Measurements from ENCODE around the gene MEX3A. TPM values are rescaled to one million over a fixed set of nuclear protein-coding genes. Genes with fewer than 3 reads are reported as not detected.
"Not testable (repeated sequence)": the region's sequence is repeated elsewhere in the genome, so short reads cannot be mapped to it uniquely, and the experiment has no call there.

Gene MEX3A
- total and polyA plus RNA-seq, 3 experiments from 2014 or later = 0.24 to 1.0 TPM; not detected in 1

GRCh38 chr1:156121457-156121856 lies 39.2 kb upstream of the MEX3A start:
- no peaks in the 10 kb centered on the region for H3K27me3 ChIP-seq (ENCODE audit: insufficient read depth, low read length, poor library complexity, severe bottlenecking)
- peak overlapping the region; percentile 88 for H3K27ac ChIP-seq (ENCODE audit: low read depth, low read length)
- no peaks in the 10 kb centered on the region for H3K9me3 Mint-ChIP-seq
- H3K4me3 ChIP-seq (ENCODE audit: low read length) = no peak overlapping the region
- no peaks in the 10 kb centered on the region for H3K36me3 ChIP-seq (ENCODE audit: insufficient read depth, low read length)
- H3K4me1 ChIP-seq (ENCODE audit: insufficient read depth, low read length) = peaks cover 40% of the 10 kb centered on the region
- H3K9me3 ChIP-seq (ENCODE audit: low read length) = no peaks in the 10 kb centered on the region
- peaks cover 36 to 73% (median 59%) of the 10 kb centered on the region in 3 donors for H3K4me1 Mint-ChIP-seq
- H3K36me3 Mint-ChIP-seq = peaks cover 0 to 10% (median 0%) of the 10 kb centered on the region in 3 donors
- ChIA-PET POLR2A (no interaction called here), CTCF (interaction anchor here (9.0 to 25.4 kb wide), 2 partner anchors 7 to 22 kb away, joined by 78 to 702 read pairs; no protein-coding TSS in a partner anchor)
- peak overlapping the region in 1 of 7 donors; percentile 22 for H3K4me3 Mint-ChIP-seq
- peaks cover 0 to 8% of the 10 kb centered on the region in 2 donors for H3K27me3 Mint-ChIP-seq
- H3K27ac Mint-ChIP-seq = peak overlapping the region in 4 of 8 donors; percentile 37 to 85 (median 66)
- no peak for DNase-seq

GRCh38 chr1:156121005-156121404 lies 38.7 kb upstream of the MEX3A start:
- H3K9me3 Mint-ChIP-seq; POLR2A ChIA-PET; H3K4me3 Mint-ChIP-seq; H3K36me3 ChIP-seq (ENCODE audit: insufficient read depth, low read length); H3K27me3 Mint-ChIP-seq; H3K27me3 ChIP-seq (ENCODE audit: insufficient read depth, low read length, poor library complexity, severe bottlenecking); H3K4me3 ChIP-seq (ENCODE audit: low read length); H3K9me3 ChIP-seq (ENCODE audit: low read length); DNase-seq: not testable (repeated sequence)
- H3K27ac Mint-ChIP-seq = peak overlapping the region in 3 of 8 donors; percentile 6 to 85 (median 36)
- Histone ChIP-seq H3K4me1 (ENCODE audit: insufficient read depth, low read length) (peaks cover 36% of the 10 kb centered on the region), H3K27ac (ENCODE audit: low read depth, low read length) (peak overlapping the region; percentile 88)
- peaks cover 0 to 14% (median 0%) of the 10 kb centered on the region in 3 donors for H3K36me3 Mint-ChIP-seq
- peaks cover 36 to 73% (median 59%) of the 10 kb centered on the region in 3 donors for H3K4me1 Mint-ChIP-seq
- CTCF ChIA-PET = interaction anchor here (0.7 to 25.4 kb wide), 3 partner anchors 8 to 104 kb away, joined by 3 to 702 read pairs (median 78); no protein-coding TSS in a partner anchor

GRCh38 chr1:156120318-156120717 lies 38.1 kb upstream of the MEX3A start:
- H3K9me3 Mint-ChIP-seq = no peaks in the 10 kb centered on the region
- no peaks in the 10 kb centered on the region for H3K9me3 ChIP-seq (ENCODE audit: low read length)
- no peaks in the 10 kb centered on the region for H3K36me3 ChIP-seq (ENCODE audit: insufficient read depth, low read length)
- H3K27ac ChIP-seq (ENCODE audit: low read depth, low read length) = peak overlapping the region; percentile 45
- DNase-seq = no peak
- peaks cover 0 to 17% (median 0%) of the 10 kb centered on the region in 3 donors for H3K36me3 Mint-ChIP-seq
- peaks cover 37% of the 10 kb centered on the region for H3K4me1 ChIP-seq (ENCODE audit: insufficient read depth, low read length)
- no peak overlapping the region for H3K4me3 ChIP-seq (ENCODE audit: low read length)
- H3K4me3 Mint-ChIP-seq = peak overlapping the region in 4 of 7 donors; percentile 35 to 74 (median 40)
- H3K27ac Mint-ChIP-seq = peak overlapping the region in 5 of 8 donors; percentile 39 to 85 (median 64)
- CTCF ChIA-PET = interaction anchor here (0.7 to 25.4 kb wide), 3 partner anchors 8 to 105 kb away, joined by 3 to 702 read pairs (median 78); no protein-coding TSS in a partner anchor
- H3K27me3 Mint-ChIP-seq = peaks cover 0 to 12% of the 10 kb centered on the region in 2 donors
- peaks cover 39 to 74% (median 60%) of the 10 kb centered on the region in 3 donors for H3K4me1 Mint-ChIP-seq
- POLR2A ChIA-PET = interaction anchor here (0.5 kb wide), 1 partner anchor 385 kb away, joined by 6 read pairs; no protein-coding TSS in a partner anchor
- H3K27me3 ChIP-seq (ENCODE audit: insufficient read depth, low read length, poor library complexity, severe bottlenecking) = no peaks in the 10 kb centered on the region

- CTCF ChIA-PET = interaction anchor here (0.7 to 25.4 kb wide), 3 partner anchors 9 to 615 kb away, joined by 3 to 702 read pairs (median 78); no protein-coding TSS in a partner anchor
- Histone ChIP-seq H3K27ac (ENCODE audit: low read depth, low read length) (peak overlapping the region; percentile 45), H3K36me3 (ENCODE audit: insufficient read depth, low read length) (no peaks in the 10 kb centered on the region), H3K4me3 (ENCODE audit: low read length) (no peak overlapping the region), H3K4me1 (ENCODE audit: insufficient read depth, low read length) (peaks cover 33% of the 10 kb centered on the region), H3K9me3 (ENCODE audit: low read length) (no peaks in the 10 kb centered on the region), H3K27me3 (ENCODE audit: insufficient read depth, low read length, poor library complexity, severe bottlenecking) (no peaks in the 10 kb centered on the region)
- Mint-ChIP-seq H3K4me1 (peaks cover 37 to 72% (median 56%) of the 10 kb centered on the region in 3 donors), H3K27me3 (peaks cover 0 to 9% of the 10 kb centered on the region in 2 donors), H3K4me3 (peak overlapping the region in 5 of 7 donors; percentile 12 to 74 (median 41)), H3K36me3 (peaks cover 0 to 23% (median 0%) of the 10 kb centered on the region in 3 donors), H3K27ac (peak overlapping the region in 6 of 8 donors; percentile 38 to 85 (median 52)), H3K9me3 (peaks cover 0 to 2% (median 0%) of the 10 kb centered on the region in 5 donors)
- peak in 1 of 5 donors; percentile 18 for DNase-seq
- POLR2A ChIA-PET = interaction anchor here (0.5 to 1.2 kb wide), 2 partner anchors 12 to 386 kb away, joined by 5 to 6 read pairs; no protein-coding TSS in a partner anchor
Observed at GRCh38 chr1:156119503-156120209, 37.4 kb upstream of the MEX3A start.

GRCh38 chr1:156118177-156118868 lies 36.1 kb upstream of the MEX3A start:
- no peak for DNase-seq
- CTCF ChIA-PET = interaction anchor here (9.0 to 25.4 kb wide), 2 partner anchors 10 to 19 kb away, joined by 78 to 702 read pairs; no protein-coding TSS in a partner anchor
- Histone ChIP-seq H3K36me3 (ENCODE audit: insufficient read depth, low read length) (no peaks in the 10 kb centered on the region), H3K27ac (ENCODE audit: low read depth, low read length) (peak overlapping the region; percentile 20), H3K4me1 (ENCODE audit: insufficient read depth, low read length) (peaks cover 28% of the 10 kb centered on the region), H3K4me3 (ENCODE audit: low read length) (no peak overlapping the region), H3K27me3 (ENCODE audit: insufficient read depth, low read length, poor library complexity, severe bottlenecking) (peaks cover 3% of the 10 kb centered on the region), H3K9me3 (ENCODE audit: low read length) (no peaks in the 10 kb centered on the region)
- H3K4me1 Mint-ChIP-seq = peaks cover 34 to 71% (median 54%) of the 10 kb centered on the region in 3 donors
- peaks cover 0 to 25% (median 0%) of the 10 kb centered on the region in 3 donors for H3K36me3 Mint-ChIP-seq
- peaks cover 0 to 8% of the 10 kb centered on the region in 2 donors for H3K27me3 Mint-ChIP-seq
- H3K27ac Mint-ChIP-seq = peak overlapping the region in 7 of 8 donors; percentile 1 to 77 (median 43)
- H3K9me3 Mint-ChIP-seq = peaks cover 0 to 2% (median 0%) of the 10 kb centered on the region in 5 donors
- peak overlapping the region in 4 of 7 donors; percentile 13 to 56 (median 31) for H3K4me3 Mint-ChIP-seq
- POLR2A ChIA-PET = interaction anchor here (0.7 to 1.2 kb wide), 2 partner anchors 11 to 28 kb away, joined by 3 to 5 read pairs; no protein-coding TSS in a partner anchor

- H3K4me1 Mint-ChIP-seq = peaks cover 31 to 66% (median 48%) of the 10 kb centered on the region in 3 donors
- H3K4me3 Mint-ChIP-seq = peak overlapping the region in 4 of 7 donors; percentile 56 to 91 (median 76)
- Histone ChIP-seq H3K27me3 (ENCODE audit: insufficient read depth, low read length, poor library complexity, severe bottlenecking) (peaks cover 3% of the 10 kb centered on the region), H3K27ac (ENCODE audit: low read depth, low read length) (peak overlapping the region; percentile 93), H3K4me1 (ENCODE audit: insufficient read depth, low read length) (peaks cover 27% of the 10 kb centered on the region), H3K36me3 (ENCODE audit: insufficient read depth, low read length) (no peaks in the 10 kb centered on the region), H3K9me3 (ENCODE audit: low read length) (no peaks in the 10 kb centered on the region), H3K4me3 (ENCODE audit: low read length) (no peak overlapping the region)
- DNase-seq = no peak
- ChIA-PET CTCF (interaction anchor here (9.0 to 25.4 kb wide), 2 partner anchors 11 to 18 kb away, joined by 78 to 702 read pairs; no protein-coding TSS in a partner anchor), POLR2A (interaction anchor here (0.7 kb wide), 1 partner anchor 27 kb away, joined by 3 read pairs; no protein-coding TSS in a partner anchor)
- H3K36me3 Mint-ChIP-seq = peaks cover 0 to 25% (median 0%) of the 10 kb centered on the region in 3 donors
- H3K9me3 Mint-ChIP-seq = peaks cover 0 to 2% (median 0%) of the 10 kb centered on the region in 5 donors
- H3K27me3 Mint-ChIP-seq = peaks cover 0 to 8% of the 10 kb centered on the region in 2 donors
- H3K27ac Mint-ChIP-seq = peak overlapping the region in 3 of 8 donors; percentile 1 to 75 (median 57)
Observed at GRCh38 chr1:156117414-156118176, 35.3 kb upstream of the MEX3A start.

- CTCF ChIA-PET = interaction anchor here (0.7 to 25.4 kb wide), 3 partner anchors 12 to 1821 kb away, joined by 3 to 702 read pairs (median 78); no protein-coding TSS in a partner anchor
- Mint-ChIP-seq H3K36me3 (peaks cover 0 to 25% (median 0%) of the 10 kb centered on the region in 3 donors), H3K4me3 (peak overlapping the region; percentile 87 to 96 (median 93)), H3K27ac (peak overlapping the region in 6 of 8 donors; percentile 1 to 98 (median 89)), H3K4me1 (peaks cover 31 to 63% (median 44%) of the 10 kb centered on the region in 3 donors)
- H3K9me3 ChIP-seq (ENCODE audit: low read length); H3K36me3 ChIP-seq (ENCODE audit: insufficient read depth, low read length); DNase-seq; H3K9me3 Mint-ChIP-seq; POLR2A ChIA-PET; H3K27me3 ChIP-seq (ENCODE audit: insufficient read depth, low read length, poor library complexity, severe bottlenecking); H3K4me3 ChIP-seq (ENCODE audit: low read length); H3K27me3 Mint-ChIP-seq: not testable (repeated sequence)
- Histone ChIP-seq H3K4me1 (ENCODE audit: insufficient read depth, low read length) (peaks cover 27% of the 10 kb centered on the region), H3K27ac (ENCODE audit: low read depth, low read length) (peak overlapping the region; percentile 93)
Observed at GRCh38 chr1:156116731-156117130, 34.5 kb upstream of the MEX3A start.
